GM12873 (cell line): ENCODE data around the gene GGACT.

ENCODE experiments used
- TF ChIP-seq, protein P1 (sequence below): IDR thresholded peaks from 2 replicates; pipeline ENCODE4 v1.5.1; 2012; ENCODE audit warnings: low read depth, mild to moderate bottlenecking, moderate library complexity, low read length, control low read depth; ENCODE audit not compliant: insufficient read depth; ENCODE audit errors: missing control alignments

Gene GGACT

DNA sequence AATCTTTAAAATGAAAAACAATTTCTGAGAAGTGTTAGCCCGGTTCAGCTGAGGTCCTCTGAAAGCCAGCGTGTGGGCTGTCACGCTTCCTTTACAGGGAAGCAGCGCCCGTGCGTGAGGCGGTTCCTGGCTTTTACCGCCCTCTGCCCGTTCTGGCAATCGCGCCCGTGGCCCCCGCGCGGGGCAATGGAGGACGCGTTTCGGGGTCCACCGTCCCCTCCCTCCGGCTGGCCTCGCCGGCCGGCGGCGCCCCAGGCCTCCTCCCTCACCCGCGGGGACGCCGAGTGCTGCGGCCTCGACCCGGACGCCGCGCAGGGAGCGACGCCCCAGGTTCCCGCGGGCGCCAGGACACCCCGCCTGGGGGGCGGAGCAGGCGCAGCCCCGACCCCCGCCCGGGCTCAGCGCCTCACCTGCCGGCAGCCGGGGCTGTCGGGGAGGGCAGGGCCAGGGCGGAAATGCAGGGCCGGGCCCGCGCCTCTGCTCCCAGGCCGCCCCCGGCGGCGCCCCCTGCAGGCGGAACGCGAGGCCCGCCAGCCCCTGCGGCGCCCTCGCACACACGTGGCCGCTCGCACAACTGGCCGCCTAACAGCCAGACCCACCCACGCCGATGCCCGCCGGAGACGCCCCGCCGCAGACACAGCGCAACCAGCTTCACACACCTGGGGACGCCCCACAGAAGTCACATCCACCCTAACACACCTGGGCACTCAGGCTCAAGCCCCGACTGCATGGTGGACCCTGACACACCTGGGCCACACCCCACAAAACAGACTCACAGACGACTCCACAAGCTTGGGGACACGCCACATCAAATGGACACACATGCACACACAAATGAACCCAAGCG, at the start of gene GGACT:
TSS of gene GGACT (minus strand) at position 459 of the 847 bp plus-strand sequence. CDS start 56,198 bp downstream, outside the sequence.
- TF ChIP-seq, protein P1, sequence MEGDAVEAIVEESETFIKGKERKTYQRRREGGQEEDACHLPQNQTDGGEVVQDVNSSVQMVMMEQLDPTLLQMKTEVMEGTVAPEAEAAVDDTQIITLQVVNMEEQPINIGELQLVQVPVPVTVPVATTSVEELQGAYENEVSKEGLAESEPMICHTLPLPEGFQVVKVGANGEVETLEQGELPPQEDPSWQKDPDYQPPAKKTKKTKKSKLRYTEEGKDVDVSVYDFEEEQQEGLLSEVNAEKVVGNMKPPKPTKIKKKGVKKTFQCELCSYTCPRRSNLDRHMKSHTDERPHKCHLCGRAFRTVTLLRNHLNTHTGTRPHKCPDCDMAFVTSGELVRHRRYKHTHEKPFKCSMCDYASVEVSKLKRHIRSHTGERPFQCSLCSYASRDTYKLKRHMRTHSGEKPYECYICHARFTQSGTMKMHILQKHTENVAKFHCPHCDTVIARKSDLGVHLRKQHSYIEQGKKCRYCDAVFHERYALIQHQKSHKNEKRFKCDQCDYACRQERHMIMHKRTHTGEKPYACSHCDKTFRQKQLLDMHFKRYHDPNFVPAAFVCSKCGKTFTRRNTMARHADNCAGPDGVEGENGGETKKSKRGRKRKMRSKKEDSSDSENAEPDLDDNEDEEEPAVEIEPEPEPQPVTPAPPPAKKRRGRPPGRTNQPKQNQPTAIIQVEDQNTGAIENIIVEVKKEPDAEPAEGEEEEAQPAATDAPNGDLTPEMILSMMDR: peak; percentile 77

DNA sequence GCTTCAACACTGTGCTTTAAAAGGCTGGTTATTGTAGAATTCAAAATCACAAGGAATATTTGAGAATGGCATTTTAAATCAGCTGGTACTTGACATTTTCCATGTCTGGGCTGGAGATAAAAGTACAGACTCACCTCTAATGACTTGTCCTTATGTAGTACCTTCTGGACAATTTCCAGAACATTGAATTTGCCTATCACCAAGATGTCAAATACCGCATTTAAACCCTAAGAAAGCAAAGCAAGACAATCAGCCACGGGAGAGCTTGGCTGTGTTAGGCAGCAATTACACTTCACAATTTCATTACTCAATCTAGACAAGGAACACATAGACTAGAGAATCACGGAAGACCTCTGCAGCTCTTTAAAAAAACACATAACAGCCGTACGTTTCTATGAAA, 49.2 kb upstream of the GGACT start:
- TF ChIP-seq, protein P1: no peak

DNA sequence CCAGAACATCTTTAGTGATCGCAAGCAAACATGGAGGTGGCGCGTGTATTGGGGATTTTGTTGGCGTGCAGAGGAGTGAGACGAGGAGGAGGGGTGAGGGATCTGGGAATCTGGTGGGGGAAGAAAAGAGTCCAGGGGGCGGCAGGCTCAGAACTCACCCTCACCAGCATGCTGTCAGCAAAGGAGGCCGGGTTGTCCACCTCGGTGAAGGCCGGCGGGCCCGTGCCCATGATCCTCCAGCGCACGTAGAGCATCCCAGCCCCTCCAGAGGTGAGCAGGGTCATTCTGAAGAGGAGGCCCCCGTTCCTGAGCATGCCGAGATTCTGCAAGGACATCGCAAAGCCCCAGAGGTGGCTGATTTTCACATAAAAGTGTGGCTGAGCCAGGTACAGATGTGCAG, 48.8 kb upstream of the GGACT start:
- TF ChIP-seq, protein P1: no peak

- TF ChIP-seq, protein P1: no peak
Measured at GRCh38 chr13:100636441-100636840, 47.9 kb upstream of the GGACT start.

- TF ChIP-seq, protein P1: no peak
Measured at GRCh38 chr13:100636004-100636403, 47.4 kb upstream of the GGACT start.

DNA sequence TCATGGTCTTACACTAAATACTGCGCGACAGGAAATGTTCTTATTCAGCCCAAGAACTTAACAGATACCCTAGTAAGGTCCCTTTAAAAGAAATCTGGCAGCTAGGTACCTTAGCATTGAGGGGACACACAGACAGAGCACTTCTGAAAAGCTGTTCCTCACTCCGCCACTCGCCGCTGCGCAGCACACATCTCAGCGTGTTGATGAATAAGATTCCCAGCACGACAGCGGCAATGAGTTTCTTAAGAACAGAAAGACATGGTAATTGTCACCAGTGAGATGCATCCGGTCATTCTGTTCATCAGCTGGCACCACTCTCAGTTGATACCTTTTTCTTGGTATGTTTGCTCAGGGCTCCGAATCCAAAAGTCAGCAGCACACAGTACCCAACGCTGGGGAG, 46.1 kb upstream of the GGACT start:
- TF ChIP-seq, protein P1: no peak

DNA sequence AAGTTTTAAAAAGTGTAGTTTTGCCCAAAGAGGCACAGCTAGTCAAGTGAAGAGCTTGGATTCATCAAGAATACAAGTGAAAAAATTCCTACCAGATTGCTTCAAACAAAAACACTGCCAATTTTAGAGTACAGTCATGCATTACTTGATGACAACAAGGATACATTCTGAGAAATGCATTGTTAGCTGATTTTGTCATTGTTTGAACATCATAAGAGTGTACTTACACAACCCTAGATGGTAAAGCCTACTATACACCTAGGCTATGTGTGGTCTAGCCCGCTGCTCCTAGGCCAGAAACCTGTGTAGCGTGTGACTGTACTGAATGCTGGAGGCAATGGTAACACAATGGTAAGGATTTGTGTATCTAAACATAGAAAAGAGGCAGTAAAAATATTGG, 44.9 kb upstream of the GGACT start:
- TF ChIP-seq, protein P1: no peak
